Vagina (tissue), 2 donors: ENCODE data around the gene SGF29. TPM values are rescaled to one million over a fixed set of nuclear protein-coding genes. Genes with fewer than 3 reads are reported as not detected.
"Not testable (repeated sequence)": the region's sequence is repeated elsewhere in the genome, so short reads cannot be mapped to it uniquely, and the experiment has no call there.

Source experiments
- DNase-seq, 2 donors: peaks; one replicate each; pipeline ENCODE4 v3.0.0-alpha.2; 2017; ENCODE audit errors: extremely low spot score in 2 of 2
- H3K27ac ChIP-seq: fragments of 200-600 bp; sonication (generic); one replicate; pipeline ENCODE4 v1.5.1; 2019
- H3K27me3 ChIP-seq: fragments of 200-600 bp; sonication (generic); one replicate; pipeline ENCODE4 v1.5.1; 2019
- H3K36me3 ChIP-seq, 2 donors: fragments of 200-600 bp; sonication (generic); one replicate each; pipeline ENCODE4 v1.5.1; 2017 to 2019
- H3K4me1 ChIP-seq: fragments of 200-600 bp; sonication (generic); one replicate; pipeline ENCODE4 v1.5.1; 2019
- H3K4me3 ChIP-seq, 2 donors: fragments of 200-600 bp; sonication (generic); 1 replicate in 1 of 2; 2 replicates in 1 of 2; pipeline ENCODE4 v1.5.1; 2016 to 2019
- H3K9me3 ChIP-seq: fragments of 200-600 bp; sonication (generic); one replicate; pipeline ENCODE4 v1.5.1; 2019
- CTCF ChIP-seq, 3 experiments: fragments of 450-650 bp in 2 of 3; fragments of 200-600 bp in 1 of 3; sonication (generic) in 1 of 3; IDR thresholded peaks; one replicate each; pipeline ENCODE4 v1.5.1; 2017 to 2019; ENCODE audit warnings: antibody characterized with exemption in 3 of 3, mild to moderate bottlenecking in 2 of 3, moderate library complexity in 2 of 3
- POLR2A ChIP-seq, 2 donors: fragments of 450-650 bp; IDR thresholded peaks; one replicate each; pipeline ENCODE4 v1.6.1; 2017; ENCODE audit warnings: antibody characterized with exemption in 2 of 2, mild to moderate bottlenecking in 2 of 2, moderate library complexity in 2 of 2
- POLR2AphosphoS5 ChIP-seq, 2 donors: sonication (generic); formaldehyde crosslinking; IDR thresholded peaks; one replicate each; pipeline ENCODE4 v1.9.0; 2017; ENCODE audit warnings: antibody characterized with exemption in 2 of 2, mild to moderate bottlenecking in 2 of 2, low read depth in 1 of 2; ENCODE audit not compliant: insufficient read depth in 1 of 2
- intact Hi-C: fragments of 100-400 bp; cut with DNase I; formaldehyde crosslinking; loops from one replicate; pipeline ENCODE4 v1.15.1; 2023
- total RNA-seq: library from RNA; depleted of rRNA; stranded (reverse); fragments of >200 nt; gene quantifications from one replicate; pipeline ENCODE4 v1.2.3, GENCODE V29; 2016

The SGF29 gene
- total RNA-seq, 1 donor from 2014 or later: 16.5 TPM

GRCh38 chr16:28607116-28607623 lies 53.5 kb downstream of the SGF29 start:
- no peak for DNase-seq
- H3K9me3 ChIP-seq: no peaks in the 10 kb centered on the region
- H3K4me3 ChIP-seq: no peak overlapping the region
- H3K36me3 ChIP-seq: no peaks in the 10 kb centered on the region
- H3K4me1 ChIP-seq: peaks cover 9% of the 10 kb centered on the region
- intact Hi-C loops: no loop called here
- H3K27ac ChIP-seq: no peak overlapping the region
- TF ChIP-seq POLR2AphosphoS5 (IDR thresholded peaks at IDR 0.05; ENCODE audit: insufficient read depth in 1 of 2, low read depth in 1 of 2): no peak
- TF ChIP-seq POLR2A (IDR thresholded peaks at IDR 0.05): no peak
- no peak for TF ChIP-seq CTCF (IDR thresholded peaks at IDR 0.05)
- H3K27me3 ChIP-seq: no peaks in the 10 kb centered on the region

- H3K36me3 ChIP-seq, H3K27me3 ChIP-seq, intact Hi-C loops, H3K9me3 ChIP-seq, H3K4me1 ChIP-seq, DNase-seq, H3K27ac ChIP-seq, H3K4me3 ChIP-seq: not testable (repeated sequence)
These were observed 54.2 kb downstream of the SGF29 start for GRCh38 chr16:28607681-28608495.

GRCh38 chr16:28608496-28608808 lies 54.7 kb downstream of the SGF29 start:
- H3K9me3 ChIP-seq, H3K27ac ChIP-seq, H3K27me3 ChIP-seq, H3K36me3 ChIP-seq, H3K4me3 ChIP-seq, H3K4me1 ChIP-seq, intact Hi-C loops: not testable (repeated sequence)
- peak in 1 of 2 donors; percentile 86 for DNase-seq

- not testable (repeated sequence) for H3K27ac ChIP-seq, H3K9me3 ChIP-seq
- peak in 1 of 2 donors; percentile 88 for DNase-seq
These were observed 55.3 kb downstream of the SGF29 start for GRCh38 chr16:28608867-28609596.

GRCh38 chr16:28609631-28610594 lies 56.2 kb downstream of the SGF29 start, which contains the start of gene SULT1A1:
TSS of gene SULT1A1 (minus strand) at chr16:28610044. CDS start at chr16:28608855, 1,189 bp downstream.
- Histone ChIP-seq H3K27ac (no peak within 1 kb of the TSS), H3K4me1 (peaks cover 9% of the 10 kb centered on the region)

More at GRCh38 chr16:28608867-28609596, 55.3 kb downstream of the SGF29 start:
- H3K27me3 ChIP-seq, H3K4me1 ChIP-seq, H3K36me3 ChIP-seq, intact Hi-C loops: not testable (repeated sequence)
- peak overlapping the region in 1 of 2 donors; percentile 18 for H3K4me3 ChIP-seq

More at GRCh38 chr16:28609631-28610594, 56.2 kb downstream of the SGF29 start, which contains the start of gene SULT1A1:
- TF ChIP-seq CTCF (IDR thresholded peaks at IDR 0.05) (no peak), POLR2AphosphoS5 (IDR thresholded peaks at IDR 0.05; ENCODE audit: insufficient read depth in 1 of 2, low read depth in 1 of 2) (no peak), POLR2A (IDR thresholded peaks at IDR 0.05) (no peak)
- Histone ChIP-seq H3K4me3 (peak within 1 kb of the TSS in 1 of 2 donors; percentile 18), H3K36me3 (no peaks in the 10 kb centered on the region), H3K27me3 (no peaks in the 10 kb centered on the region), H3K9me3 (no peaks in the 10 kb centered on the region)
- peak in 1 of 2 donors; percentile 91 for DNase-seq
- intact Hi-C loops: no loop called here
